NCI-H446 treated with DMSO at 0.1 percent for 48 hours (cell line): ENCODE data around the gene FAM3C.
"Not testable (repeated sequence)": the region's sequence is repeated elsewhere in the genome, so short reads cannot be mapped to it uniquely, and the experiment has no call there.

ENCODE experiments used
- DNase-seq: peaks from one replicate; lab custom pipeline; 2025; lab: John Stamatoyannopoulos, UW

FAM3C gene, protein sequence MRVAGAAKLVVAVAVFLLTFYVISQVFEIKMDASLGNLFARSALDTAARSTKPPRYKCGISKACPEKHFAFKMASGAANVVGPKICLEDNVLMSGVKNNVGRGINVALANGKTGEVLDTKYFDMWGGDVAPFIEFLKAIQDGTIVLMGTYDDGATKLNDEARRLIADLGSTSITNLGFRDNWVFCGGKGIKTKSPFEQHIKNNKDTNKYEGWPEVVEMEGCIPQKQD

DNA sequence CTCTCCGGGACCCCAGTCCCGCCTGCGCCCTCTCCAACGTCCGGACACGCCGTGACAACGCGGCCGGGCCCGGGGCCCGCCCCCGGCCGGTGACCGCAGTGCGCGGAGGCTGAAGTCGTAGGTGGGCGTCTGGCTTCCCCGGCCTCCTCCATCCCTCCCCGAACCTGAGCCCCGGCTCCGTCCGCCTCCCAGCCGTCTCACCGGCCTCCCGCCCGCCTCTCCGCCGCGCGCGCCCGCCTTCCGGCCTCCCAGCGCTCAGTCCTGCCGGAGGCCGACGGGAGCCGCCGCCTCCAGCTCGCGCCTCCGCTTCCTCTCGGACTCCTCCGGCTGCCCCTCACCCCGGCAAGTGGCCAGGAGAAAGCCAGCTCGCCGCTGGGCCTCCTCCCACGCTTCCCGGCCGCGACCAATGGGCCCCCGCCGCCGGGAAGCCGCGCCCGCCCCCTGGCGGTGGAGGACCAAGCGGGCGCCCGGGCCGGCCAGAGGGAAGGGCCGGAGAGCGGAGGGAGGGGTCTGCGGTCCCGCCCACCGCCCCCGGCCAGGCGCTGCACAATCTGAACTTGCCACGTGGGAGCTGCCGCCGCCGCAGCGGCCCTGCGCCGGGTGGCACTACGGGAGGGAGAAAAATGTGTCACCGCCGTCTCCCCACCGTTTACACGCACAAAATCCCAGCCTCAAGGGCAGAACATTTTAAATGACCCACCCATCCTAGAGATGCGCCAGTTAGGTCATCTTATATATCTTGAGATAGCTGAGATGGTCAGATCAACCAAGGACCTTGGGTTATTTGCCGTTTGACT is at the start of gene FAM3C:
TSS of gene FAM3C (minus strand) at position 348 of the 797 bp plus-strand sequence. CDS start 13,339 bp downstream, outside the sequence.
- peak; percentile 80 for DNase-seq

DNA sequence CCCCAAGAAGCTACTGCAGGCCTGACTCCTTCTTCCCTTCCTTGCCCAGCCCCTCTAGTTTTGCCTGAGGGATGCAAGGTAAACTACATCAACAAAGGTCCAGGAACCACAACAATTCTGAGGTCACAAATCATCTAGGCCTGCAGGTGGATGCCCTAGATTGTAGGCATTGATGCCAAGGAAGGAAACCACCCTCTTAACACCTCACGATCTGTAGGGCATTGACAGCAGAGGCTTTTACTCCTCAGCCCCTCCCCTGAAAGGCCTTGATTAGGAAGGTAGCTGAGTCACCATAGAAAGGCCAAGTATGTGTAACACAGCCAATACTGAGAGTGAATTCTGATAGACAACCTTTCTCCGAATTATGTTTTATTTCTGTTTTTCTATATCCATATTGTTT is 46.7 kb upstream of the FAM3C start:
- DNase-seq, result no peak

DNA sequence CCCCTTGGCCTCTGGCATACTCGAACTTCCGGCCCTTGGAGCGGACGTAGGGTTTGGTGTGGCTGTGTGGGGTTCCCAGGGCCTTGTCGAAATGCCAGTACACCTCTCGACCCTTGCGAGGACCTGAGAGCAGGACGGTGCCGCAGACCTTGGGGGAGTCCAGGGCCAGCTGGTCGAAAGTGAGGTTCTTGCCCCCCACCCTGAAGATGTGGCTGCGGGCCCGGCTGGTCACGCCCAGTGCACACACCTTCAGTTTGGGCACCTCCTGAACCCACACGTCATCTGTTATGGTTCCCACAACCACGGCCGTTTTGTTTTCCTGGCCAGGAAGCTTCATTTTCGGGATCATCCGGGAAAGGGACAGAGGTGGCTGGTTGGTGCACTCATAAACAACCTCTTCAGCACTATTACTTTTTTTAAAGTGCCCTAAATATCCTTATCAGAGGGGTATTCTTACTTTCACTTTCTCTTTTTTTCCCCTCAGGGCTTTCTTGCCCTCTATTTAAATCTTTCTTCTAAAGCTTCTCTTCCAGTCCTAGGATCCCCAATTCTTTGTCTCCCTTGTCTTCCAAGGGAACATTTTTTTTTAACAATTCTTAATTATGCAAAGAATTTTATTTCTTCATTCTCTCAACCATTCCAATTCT is 44.9 kb upstream of the FAM3C start:
- no peak for DNase-seq

DNA sequence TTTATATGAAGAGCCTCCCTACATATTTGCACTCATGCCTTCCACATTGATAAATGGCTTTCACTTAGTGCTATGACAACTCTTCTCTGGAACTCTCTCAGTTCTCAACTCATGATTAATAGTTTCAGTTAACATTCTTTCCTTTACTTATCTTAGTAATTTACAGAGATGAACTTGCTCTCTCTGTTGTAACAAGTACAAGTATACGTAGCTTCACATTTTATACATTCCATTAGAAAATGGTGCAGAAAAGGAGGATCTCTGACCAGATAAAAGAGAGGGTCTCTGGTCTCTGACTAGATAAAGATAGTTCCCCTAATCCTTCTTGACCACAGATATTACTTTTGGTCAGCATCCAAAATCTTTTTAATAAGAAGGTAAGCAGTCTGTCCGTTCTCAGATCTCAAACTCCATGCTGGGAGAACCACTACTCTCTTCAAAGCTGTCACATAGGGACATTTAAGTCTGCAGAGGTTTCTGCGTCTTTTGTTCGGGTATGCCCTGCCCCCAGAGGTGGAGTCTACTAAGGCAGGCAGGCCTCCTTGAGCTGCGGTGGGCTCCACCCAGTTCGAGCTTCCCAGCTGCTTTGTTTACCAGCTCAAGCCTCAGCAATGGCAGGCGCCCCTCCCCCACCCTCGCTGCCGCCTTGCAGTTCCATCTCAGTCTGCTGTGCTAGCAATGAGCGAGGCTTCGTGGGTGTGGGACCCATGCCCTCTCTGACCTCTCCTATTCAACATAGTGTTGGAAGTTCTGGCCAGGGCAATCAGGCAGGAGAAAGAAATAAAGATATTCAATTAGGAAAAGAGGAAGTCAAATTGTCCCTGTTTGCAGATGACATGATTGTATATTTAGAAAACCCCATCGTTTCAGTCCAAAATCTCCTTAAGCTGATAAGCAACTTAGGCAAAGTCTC is 42.2 kb upstream of the FAM3C start:
- DNase-seq, result not testable (repeated sequence)

DNA sequence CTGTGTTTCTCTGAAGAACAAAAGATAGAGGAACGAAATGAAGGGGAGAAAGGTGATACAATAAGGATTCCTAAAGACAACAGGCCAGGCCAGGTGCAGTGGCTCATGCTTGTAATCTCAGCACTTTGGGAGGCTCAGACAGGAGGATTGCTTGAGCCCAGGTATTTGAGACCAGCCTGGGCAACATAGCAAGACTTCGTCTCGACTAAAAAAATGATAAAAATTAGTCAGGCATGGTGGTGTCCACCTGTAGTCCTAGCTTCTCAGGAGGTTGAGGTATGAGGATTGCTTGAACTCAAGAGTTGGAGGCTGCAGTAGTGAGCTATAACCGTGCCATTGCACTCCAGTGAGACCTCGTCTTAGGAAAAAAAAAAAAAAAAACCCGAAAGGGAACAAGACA is 41.4 kb upstream of the FAM3C start:
- DNase-seq, result no peak

DNA sequence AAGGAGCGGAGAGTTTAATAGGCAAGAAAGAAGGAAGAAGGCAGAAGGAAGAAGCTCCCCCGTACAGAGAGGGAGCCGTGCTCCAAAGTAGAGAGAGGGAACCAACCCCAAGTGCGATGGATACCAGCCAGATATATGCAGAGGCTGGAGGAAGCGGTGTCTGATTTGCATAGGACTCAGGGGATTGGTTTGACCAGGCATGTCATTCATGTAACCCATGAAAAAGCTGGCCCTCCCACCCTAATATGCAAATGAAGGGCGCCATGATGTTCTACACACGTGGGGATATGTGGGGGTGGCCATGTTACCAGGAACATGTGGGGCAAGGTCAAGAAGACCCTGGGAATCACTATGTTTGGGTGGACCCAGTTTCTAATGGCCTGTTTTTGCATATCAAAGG is 40.6 kb upstream of the FAM3C start:
- no peak for DNase-seq

DNA sequence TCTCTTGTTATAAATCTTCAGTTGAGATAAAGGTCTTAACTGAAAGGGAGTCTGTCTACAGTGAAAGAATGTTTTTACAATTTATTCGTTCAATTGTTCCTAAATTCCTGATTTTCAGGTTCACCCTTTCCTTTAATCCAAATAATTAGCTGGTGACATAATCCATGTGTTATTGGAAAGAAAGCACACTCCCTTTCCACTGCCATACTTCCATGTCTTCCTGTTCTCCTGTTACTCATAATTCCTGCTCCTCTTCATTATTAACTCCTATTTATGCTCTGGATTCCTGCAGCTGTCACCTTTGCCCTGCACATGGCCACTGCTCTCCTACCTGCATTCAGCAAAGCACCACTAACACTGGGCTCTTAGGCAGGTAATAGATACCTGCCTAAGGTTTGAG is 40.0 kb upstream of the FAM3C start:
- DNase-seq, result no peak

DNA sequence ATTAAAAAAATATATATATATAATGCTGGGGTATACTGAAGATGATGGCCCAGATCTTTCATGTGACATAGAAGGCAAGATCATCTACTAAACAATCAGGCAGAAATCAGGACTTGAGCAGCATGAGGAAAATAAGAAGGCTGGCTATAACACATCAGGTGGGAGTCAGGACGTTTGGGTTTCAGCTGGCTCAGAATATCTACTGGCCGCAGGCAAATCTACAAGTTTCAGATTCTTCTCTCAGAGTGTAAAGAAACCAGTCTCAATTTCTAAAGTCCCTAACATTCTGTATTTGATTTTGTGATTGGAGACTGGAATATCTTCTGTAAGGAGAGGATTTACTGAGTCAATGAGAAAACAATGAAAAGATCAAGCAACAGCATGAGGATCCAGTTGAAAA is 37.7 kb upstream of the FAM3C start:
- no peak for DNase-seq

DNA sequence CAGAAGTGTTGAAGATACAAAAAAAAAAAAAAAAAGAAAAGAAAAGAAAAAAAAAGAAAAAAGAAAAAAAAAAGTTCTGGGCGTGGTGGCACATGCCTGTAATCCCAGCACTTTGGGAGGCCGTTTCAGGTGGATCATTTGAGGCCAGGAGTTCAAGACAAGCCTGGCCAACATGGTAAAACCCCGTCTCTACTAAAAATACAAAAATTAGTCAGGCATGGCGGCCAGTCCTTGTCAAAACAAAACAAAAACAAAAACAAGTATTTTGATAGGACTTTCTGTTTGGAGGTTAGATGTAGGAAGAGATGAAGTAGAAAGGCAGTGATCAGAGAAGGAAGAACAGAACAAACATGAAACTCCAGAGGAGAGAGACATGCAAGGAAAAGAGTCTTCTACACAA is 36.4 kb upstream of the FAM3C start:
- DNase-seq, result not testable (repeated sequence)

DNA sequence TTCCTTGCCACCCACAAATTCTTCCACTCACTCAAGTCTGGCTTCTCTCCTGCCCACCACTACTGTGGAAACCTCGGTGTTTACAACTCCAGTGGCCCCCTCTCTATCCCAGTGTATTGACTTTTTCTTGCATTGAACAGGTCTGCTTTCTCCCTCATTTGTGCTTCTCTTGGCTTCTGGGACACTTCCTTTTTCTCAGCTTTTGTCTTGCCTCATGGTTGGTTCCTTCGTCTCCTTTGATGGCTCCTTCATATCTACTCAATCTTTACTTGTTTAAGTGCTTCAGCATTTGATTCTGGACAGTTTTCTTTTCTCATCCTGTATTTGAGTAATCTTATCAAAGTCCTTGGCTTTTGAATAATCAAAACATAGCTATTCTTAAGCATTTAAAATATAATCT is 35.9 kb upstream of the FAM3C start:
- no peak for DNase-seq

DNA sequence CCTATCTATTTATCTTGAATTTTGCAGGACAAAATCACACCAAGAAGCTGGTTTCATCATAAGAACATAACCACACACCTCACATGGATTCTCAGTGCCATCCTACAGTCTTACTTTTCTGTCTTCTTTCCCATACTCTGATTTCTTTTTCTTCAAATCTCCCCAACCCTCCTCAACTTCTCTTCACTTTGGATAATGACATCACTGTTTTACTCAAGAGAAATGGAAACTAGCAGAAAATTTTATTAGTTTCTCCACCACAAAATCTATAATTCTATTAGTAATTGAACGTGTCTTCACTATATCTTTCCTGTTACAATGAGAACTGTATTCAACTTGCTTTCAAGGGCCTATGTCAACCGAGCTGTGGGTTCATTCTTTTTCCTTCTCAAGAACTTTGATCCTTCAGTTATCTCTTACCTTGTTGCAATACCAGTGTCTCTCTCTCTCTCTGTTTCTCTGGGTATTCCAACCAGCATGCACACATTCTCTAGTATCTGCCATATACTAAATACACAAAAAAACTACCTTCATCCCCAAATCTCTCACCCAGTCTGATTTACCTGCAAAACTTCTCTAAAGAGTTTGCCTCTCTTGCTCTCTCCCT is 35.4 kb upstream of the FAM3C start:
- DNase-seq, result no peak

DNA sequence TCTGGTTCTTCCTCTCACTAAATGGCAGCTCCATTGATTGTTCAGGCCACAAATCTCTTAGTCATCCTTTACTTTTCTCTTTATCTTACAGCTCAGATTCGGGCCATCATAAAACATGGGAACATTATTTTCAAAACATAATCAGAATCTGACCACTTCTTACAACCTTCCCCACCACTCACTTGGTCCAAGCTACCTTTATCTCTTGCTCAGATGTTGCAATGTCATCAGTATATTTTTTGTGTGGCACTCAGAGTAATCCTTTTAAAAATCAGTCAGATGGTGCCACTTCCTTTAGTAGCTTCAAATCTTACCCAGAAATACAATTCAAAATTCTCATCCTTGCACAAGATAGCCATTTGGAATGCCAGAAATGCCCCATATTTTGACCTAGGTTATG is 34.5 kb upstream of the FAM3C start:
- DNase-seq, result no peak

DNA sequence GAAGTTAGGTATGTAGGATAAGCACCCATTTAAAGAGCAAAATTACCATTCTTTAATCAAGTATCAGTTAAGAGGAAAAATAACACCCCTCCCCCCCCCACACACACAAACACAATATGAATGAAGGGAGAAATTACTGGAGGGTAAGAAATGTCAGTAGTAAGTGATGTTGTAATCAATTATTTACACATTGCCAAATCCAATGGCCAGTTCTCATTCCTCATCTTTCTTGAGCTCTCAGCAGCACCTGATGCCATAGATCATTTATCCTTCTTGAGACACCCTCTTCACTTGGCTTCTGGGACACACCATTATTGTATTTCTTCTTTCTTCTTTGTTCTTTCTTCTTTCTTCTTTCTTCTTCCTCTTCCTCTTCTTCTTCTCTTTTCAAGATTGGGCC is 33.7 kb upstream of the FAM3C start:
- DNase-seq, result no peak

DNA sequence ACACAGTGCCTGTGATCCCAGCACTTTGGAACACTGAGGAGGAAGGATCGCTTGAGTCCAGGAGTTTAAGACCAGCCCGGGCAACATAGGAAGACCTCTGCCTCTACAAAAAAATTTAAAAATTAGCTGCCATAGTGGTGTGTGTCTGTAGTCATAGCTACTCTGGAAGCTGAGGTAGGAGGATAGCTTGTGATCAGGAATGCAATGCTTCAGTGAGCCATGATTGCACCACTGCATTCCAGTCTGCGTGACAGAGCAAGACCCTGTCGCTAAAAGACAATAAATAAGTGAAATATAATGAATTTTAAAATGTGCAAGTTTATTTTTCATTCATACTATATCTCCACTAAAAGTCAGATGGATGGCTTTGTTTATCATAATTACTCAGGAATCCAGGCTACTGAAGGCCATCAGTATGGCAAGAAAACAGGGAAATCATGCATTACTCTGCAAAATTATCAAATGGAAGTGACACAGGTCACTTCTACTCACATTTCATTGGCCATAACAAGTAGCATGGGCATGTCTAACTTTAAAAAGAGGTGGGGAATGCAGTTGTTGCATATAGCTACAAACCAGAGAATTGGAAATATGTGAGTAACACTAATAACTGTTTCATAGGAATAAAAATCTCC is 32.9 kb upstream of the FAM3C start:
- no peak for DNase-seq

DNA sequence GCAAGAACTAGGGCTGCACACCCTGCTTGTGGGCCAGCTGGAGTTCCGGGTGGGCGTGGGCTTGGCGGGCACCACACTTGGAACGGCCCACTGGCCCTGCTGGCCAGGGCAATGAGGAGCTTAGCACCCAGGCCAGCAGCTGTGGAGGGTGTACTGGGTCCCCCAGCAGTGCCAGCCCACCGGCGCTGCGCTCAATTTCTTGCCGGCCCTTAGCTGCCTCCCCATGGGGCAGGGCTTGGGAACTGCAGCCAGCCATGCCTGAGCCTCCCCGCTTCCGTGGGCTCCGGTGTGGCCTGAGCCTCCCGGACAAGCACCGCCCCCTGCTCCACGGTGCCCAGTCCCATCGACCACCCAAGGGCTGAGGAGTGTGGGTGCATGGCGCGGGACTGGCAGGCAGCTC is 25.6 kb upstream of the FAM3C start:
- DNase-seq, result not testable (repeated sequence)

DNA sequence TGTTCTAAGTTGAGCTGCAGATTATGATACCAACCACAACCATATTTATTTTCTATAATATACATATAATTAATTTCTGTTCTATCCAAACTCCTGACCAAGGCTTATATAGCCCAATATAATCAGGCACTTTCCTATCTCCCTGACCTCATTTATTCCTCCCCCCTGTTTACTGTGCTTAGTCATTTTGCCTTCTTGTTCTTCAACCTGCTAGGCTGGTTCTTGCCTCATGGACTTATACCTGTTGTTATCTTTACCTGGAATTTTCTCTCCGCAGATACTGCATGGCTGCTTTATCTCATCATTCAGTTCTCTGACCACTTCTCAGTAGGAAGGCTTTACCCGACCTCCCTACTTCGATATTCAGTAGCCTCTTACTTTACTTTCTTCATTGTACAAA is 24.9 kb upstream of the FAM3C start:
- no peak for DNase-seq

DNA sequence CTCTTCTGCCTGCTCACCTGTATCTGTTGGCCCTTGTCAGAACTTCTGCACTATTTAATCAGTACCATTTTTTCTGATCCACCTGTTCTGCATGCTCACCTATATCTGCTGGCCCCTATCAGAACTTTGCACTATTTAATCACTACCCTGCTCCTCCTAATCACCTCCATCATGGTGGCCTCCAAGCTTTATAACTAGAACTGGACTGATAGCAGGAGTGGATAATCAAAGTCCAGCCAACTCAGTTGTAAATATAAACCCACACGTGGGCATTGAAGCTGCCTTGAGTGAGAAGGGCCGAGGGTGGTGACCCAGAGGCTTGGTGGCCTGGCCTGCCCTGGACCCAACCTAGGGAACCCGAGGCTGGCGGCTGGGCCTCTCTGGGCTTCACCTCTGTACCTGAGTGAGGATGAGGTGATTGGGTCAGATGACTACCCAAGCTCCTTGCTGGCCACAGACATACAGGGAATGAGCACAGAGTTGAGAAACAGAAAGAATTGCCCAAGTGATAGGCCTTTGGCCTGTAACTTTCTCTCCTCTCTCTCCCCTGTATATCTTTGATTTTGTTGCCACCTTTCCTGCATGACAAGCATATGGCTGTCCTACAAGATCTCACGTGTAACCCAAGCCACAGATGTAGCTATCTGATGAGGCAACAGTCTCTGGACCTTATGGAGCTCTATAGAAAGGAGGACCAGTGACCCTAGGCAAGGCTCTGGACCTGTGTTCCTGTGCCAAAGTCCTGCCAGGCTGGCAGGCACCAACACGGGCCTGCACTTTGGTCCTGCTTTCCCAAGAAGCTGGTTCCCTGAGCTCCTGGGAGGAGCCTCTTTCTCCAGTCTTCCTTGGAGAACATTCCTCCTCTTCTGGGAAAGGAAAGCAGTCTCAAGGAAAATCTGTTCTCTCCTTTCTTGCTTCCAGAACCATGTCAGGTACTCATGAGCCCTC is 23.4 kb upstream of the FAM3C start:
- no peak for DNase-seq

DNA sequence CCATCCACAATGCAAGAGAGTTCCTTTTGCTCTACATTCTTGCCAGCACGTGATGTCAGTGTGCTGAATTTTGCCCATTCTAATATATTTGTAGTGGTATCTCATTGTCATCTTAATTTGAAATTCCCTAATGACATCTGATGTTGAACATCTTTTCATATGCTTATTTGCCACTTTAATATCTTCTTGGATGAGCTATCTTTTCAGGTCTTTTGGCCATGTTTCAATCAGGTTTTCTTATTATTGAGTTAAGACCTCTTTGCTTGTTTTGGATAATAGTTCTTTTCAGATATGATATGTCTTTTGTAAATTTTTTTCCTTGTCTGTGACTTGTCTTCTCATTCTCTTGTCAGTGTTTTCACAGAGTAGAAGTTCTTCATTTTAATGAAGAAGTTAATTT is 20.4 kb upstream of the FAM3C start:
- no peak for DNase-seq

DNA sequence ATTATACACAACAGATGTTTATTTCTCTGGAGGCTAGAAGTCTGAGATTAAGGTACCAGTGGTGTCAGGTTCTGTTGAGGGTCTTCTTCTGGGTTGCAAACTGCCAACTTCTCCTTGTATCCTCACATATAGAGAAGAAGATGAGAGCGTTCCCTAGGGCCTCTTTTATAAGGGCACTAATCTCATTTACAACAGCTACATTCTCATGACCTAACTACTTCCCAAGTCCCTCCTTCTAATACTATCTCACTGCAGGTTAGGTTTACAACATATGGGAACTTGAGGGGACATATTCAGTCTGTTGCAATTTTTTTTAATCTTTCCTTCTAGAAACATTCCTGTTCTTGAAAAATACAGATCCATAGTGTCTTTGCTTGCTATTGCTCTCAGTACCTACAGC is 18.3 kb upstream of the FAM3C start:
- DNase-seq, result no peak

DNA sequence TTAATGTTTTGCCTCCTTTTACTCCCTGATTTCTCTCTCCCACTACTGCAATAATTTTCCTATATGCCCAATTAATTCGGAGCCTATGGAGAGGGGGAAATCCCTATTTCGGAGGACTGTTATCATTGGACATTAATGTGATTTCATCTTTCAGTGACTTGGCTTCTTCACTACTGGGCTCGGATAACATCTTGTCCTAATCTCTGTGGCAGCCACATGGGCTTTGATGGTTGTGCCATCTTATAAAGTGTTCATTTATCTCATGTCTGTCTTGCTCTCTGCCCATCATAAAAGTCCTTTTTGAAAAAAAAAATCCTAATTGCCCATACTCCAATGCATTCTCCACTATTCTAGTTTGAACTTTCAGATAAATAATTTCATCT is 15.5 kb upstream of the FAM3C start:
- no peak for DNase-seq
